Measurements from ENCODE around the gene ITPK1.

ITPK1 gene

DNA sequence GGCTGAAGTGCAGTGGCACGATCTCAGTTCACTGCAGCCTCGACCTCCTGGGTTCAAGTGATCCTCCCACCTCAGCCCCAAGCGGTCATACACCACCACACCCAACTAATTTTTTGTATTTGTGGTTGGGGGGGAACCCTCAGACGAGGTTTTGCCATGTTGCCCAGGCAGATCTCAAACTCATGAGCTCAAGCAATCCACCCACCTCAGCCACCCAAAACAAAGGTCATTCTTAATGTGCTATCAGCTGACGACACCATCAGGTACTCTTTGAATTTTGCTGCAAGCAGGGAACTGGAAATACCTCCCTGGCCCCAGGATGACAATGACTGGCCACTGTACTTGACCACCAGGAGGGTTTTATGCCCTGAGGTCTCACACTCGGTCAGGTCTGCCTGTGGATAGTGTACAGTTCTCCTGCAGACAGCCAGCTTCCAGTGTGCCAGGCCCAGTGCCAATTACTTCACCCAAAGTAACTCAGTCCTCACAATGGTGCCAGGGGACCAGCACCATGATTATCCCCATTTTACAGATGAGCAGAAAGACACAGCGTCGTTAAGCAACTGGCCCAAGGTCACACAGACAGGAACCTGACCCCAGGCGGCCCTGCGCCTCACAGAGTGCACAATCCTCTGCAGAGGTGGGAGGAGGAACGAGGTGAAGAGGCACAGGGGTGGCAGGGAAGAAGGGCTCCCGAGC lies 42.9 kb downstream of the ITPK1 start:
- Histone ChIP-seq H3K9me3 (ENCODE audit: control insufficient read depth, insufficient read depth, low read depth, low read length) (no peaks in the 10 kb centered on the region), H3K36me3 (ENCODE audit: control insufficient read depth in 2 of 2, insufficient read depth in 1 of 2, low read length in 2 of 2) (no peaks in the 10 kb centered on the region), H3K4me1 (ENCODE audit: control insufficient read depth, insufficient read depth, low read length) (no peaks in the 10 kb centered on the region), H3K27ac (ENCODE audit: extremely low read depth, low read depth, low read length) (no peak overlapping the region), H3K4me3 (ENCODE audit: low read depth, low read length) (no peak overlapping the region)
- CTCF ChIA-PET, result no interaction called here
- POLR2A ChIA-PET, result no interaction called here
- TF ChIP-seq ZNF366 (tag by site-specific recombination; conservative IDR thresholded peaks at IDR 0.05), result no peak
- no peak for TF ChIP-seq ZSCAN30 (tag by site-specific recombination; IDR thresholded peaks at IDR 0.05)
- no peak for TF ChIP-seq GLIS2 (tag by site-specific recombination; IDR thresholded peaks at IDR 0.05)
- TF ChIP-seq ZXDB (tag by site-specific recombination; IDR thresholded peaks at IDR 0.05), result no peak
- TF ChIP-seq, protein P1, sequence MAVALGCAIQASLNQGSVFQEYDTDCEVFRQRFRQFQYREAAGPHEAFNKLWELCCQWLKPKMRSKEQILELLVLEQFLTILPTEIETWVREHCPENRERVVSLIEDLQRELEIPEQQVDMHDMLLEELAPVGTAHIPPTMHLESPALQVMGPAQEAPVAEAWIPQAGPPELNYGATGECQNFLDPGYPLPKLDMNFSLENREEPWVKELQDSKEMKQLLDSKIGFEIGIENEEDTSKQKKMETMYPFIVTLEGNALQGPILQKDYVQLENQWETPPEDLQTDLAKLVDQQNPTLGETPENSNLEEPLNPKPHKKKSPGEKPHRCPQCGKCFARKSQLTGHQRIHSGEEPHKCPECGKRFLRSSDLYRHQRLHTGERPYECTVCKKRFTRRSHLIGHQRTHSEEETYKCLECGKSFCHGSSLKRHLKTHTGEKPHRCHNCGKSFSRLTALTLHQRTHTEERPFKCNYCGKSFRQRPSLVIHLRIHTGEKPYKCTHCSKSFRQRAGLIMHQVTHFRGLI (tag by site-specific recombination; IDR thresholded peaks at IDR 0.05), result no peak
- no peak for TF ChIP-seq ZNF660 (tag by site-specific recombination; IDR thresholded peaks at IDR 0.05)
- TF ChIP-seq, protein P2, sequence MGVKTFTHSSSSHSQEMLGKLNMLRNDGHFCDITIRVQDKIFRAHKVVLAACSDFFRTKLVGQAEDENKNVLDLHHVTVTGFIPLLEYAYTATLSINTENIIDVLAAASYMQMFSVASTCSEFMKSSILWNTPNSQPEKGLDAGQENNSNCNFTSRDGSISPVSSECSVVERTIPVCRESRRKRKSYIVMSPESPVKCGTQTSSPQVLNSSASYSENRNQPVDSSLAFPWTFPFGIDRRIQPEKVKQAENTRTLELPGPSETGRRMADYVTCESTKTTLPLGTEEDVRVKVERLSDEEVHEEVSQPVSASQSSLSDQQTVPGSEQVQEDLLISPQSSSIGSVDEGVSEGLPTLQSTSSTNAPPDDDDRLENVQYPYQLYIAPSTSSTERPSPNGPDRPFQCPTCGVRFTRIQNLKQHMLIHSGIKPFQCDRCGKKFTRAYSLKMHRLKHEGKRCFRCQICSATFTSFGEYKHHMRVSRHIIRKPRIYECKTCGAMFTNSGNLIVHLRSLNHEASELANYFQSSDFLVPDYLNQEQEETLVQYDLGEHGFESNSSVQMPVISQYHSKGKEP (tag by site-specific recombination; IDR thresholded peaks at IDR 0.05), result no peak
- TF ChIP-seq RBAK (tag by site-specific recombination; IDR thresholded peaks at IDR 0.05), result no peak
- no peak for TF ChIP-seq ZNF341 (tag by site-specific recombination; IDR thresholded peaks at IDR 0.05; ENCODE audit: low read depth)
- TF ChIP-seq ZNF747 (tag by site-specific recombination; IDR thresholded peaks at IDR 0.05), result no peak
- TF ChIP-seq ZFHX2 (tag by site-specific recombination; conservative IDR thresholded peaks at IDR 0.05), result no peak

DNA sequence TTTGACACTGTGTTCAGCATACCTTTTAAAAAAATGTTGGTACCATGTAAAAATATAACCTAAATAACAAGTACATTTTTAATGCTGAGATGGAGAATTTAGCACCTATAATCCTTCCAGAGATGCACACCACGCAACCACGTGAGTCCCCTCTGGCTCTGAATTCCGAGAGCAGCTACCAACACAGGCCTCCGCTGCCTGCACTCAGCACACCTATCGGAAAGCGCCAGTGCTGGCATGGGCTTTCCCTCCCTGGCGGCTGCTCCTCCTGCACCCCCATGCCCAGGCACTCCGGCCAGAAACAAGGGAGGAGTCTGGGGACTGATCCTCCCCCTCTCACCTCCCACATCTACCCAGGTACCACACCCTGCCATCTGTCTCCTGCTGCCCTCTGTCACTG lies 47.0 kb downstream of the ITPK1 start:
- H3K36me3 ChIP-seq (ENCODE audit: control insufficient read depth in 2 of 2, insufficient read depth in 1 of 2, low read length in 2 of 2), result no peaks in the 10 kb centered on the region
- TF ChIP-seq ZNF311 (tag by site-specific recombination; IDR thresholded peaks at IDR 0.05; ENCODE audit: borderline replicate concordance) (no peak), ZNF341 (tag by site-specific recombination; IDR thresholded peaks at IDR 0.05; ENCODE audit: low read depth) (peak; percentile 33; the same call in 1 of the 2 replicates), ZIC2 (tag by site-specific recombination; IDR thresholded peaks at IDR 0.05) (peak; percentile 35; the same call in 1 of the 2 replicates), ZNF223 (tag by site-specific recombination; IDR thresholded peaks at IDR 0.05) (no peak), KLF1 (tag by site-specific recombination; IDR thresholded peaks at IDR 0.05) (0 out of 2 replicates have a peak, but pooled peaks have one; percentile 48)
- no peak overlapping the region for H3K4me3 ChIP-seq (ENCODE audit: low read depth, low read length)
- H3K4me1 ChIP-seq (ENCODE audit: control insufficient read depth, insufficient read depth, low read length), result no peaks in the 10 kb centered on the region
- H3K9me3 ChIP-seq (ENCODE audit: control insufficient read depth, insufficient read depth, low read depth, low read length), result no peaks in the 10 kb centered on the region
- H3K27ac ChIP-seq (ENCODE audit: extremely low read depth, low read depth, low read length), result no peak overlapping the region
- CTCF ChIA-PET, result no interaction called here
- POLR2A ChIA-PET, result no interaction called here

DNA sequence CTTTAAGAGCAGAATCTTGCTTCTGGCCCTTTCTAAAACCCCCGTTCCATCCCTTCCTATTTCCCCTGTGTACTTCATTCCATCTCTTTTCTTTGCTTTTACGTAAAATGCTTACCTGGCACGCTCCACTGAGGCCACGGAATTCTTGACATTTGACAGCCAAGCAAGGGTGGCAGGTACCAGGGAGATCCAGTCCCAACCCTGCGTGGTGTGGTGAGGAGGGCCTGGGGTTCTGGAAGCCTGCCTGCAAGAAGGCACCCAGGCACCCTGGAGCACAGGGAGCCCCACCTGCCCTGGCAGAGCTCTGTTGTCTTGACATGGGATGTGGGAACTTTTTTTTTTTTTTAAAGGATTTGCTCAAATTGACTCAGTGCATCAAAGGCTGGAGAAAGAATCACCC lies 48.6 kb downstream of the ITPK1 start:
- H3K4me1 ChIP-seq (ENCODE audit: control insufficient read depth, insufficient read depth, low read length), result no peaks in the 10 kb centered on the region
- CTCF ChIA-PET, result interaction anchor here (0.6 to 1.1 kb wide), 3 partner anchors 43 to 152 kb away, joined by 3 to 5 read pairs (median 4); no protein-coding TSS in a partner anchor
- TF ChIP-seq ZNF248 (tag by site-specific recombination; IDR thresholded peaks at IDR 0.05) (no peak), ZNF324 (tag by site-specific recombination; IDR thresholded peaks at IDR 0.05) (no peak), ZNF16 (tag by site-specific recombination; IDR thresholded peaks at IDR 0.05; ENCODE audit: low read depth) (no peak), ZNF670 (tag by site-specific recombination; IDR thresholded peaks at IDR 0.05; ENCODE audit: low read depth) (no peak), ZBTB8A (tag by site-specific recombination; IDR thresholded peaks at IDR 0.05) (no peak), ZNF629 (tag by site-specific recombination; IDR thresholded peaks at IDR 0.05) (no peak), ZNF76 (tag by site-specific recombination; IDR thresholded peaks at IDR 0.05; ENCODE audit: borderline replicate concordance, low read depth) (no peak), ZNF169 (tag by site-specific recombination; IDR thresholded peaks at IDR 0.05) (no peak), OSR2 (tag by site-specific recombination; IDR thresholded peaks at IDR 0.05) (no peak), ZNF292 (tag by site-specific recombination; IDR thresholded peaks at IDR 0.05; ENCODE audit: borderline replicate concordance, low read depth) (no peak)
- TF ChIP-seq, protein P3, sequence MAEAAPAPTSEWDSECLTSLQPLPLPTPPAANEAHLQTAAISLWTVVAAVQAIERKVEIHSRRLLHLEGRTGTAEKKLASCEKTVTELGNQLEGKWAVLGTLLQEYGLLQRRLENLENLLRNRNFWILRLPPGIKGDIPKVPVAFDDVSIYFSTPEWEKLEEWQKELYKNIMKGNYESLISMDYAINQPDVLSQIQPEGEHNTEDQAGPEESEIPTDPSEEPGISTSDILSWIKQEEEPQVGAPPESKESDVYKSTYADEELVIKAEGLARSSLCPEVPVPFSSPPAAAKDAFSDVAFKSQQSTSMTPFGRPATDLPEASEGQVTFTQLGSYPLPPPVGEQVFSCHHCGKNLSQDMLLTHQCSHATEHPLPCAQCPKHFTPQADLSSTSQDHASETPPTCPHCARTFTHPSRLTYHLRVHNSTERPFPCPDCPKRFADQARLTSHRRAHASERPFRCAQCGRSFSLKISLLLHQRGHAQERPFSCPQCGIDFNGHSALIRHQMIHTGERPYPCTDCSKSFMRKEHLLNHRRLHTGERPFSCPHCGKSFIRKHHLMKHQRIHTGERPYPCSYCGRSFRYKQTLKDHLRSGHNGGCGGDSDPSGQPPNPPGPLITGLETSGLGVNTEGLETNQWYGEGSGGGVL (tag by site-specific recombination; IDR thresholded peaks at IDR 0.05), result no peak
- TF ChIP-seq, protein P4, sequence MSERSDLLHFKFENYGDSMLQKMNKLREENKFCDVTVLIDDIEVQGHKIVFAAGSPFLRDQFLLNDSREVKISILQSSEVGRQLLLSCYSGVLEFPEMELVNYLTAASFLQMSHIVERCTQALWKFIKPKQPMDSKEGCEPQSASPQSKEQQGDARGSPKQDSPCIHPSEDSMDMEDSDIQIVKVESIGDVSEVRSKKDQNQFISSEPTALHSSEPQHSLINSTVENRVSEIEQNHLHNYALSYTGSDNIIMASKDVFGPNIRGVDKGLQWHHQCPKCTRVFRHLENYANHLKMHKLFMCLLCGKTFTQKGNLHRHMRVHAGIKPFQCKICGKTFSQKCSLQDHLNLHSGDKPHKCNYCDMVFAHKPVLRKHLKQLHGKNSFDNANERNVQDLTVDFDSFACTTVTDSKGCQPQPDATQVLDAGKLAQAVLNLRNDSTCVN (tag by site-specific recombination; optimal IDR thresholded peaks at IDR 0.05), result no peak

More for the DNA sequence above, 48.6 kb downstream of the ITPK1 start:
- Histone ChIP-seq H3K36me3 (ENCODE audit: control insufficient read depth in 2 of 2, insufficient read depth in 1 of 2, low read length in 2 of 2) (no peaks in the 10 kb centered on the region), H3K9me3 (ENCODE audit: control insufficient read depth, insufficient read depth, low read depth, low read length) (no peaks in the 10 kb centered on the region), H3K4me3 (ENCODE audit: low read depth, low read length) (no peak overlapping the region), H3K27ac (ENCODE audit: extremely low read depth, low read depth, low read length) (no peak overlapping the region)
- POLR2A ChIA-PET, result no interaction called here
